ENCODE results near the gene HAVCR1. TPM values are rescaled to one million over a fixed set of nuclear protein-coding genes. Genes with fewer than 3 reads are reported as not detected.
A peak's percentile ranks its signal among the peaks of the same experiment; 100 is the strongest.
"Not testable (repeated sequence)": the region's sequence is repeated elsewhere in the genome, so short reads cannot be mapped to it uniquely, and the experiment has no call there.

Gene HAVCR1
- total RNA-seq, 6 experiments from 2014 or later, result 0.25 to 0.78 (median 0.42) TPM; not detected in 3

- intact Hi-C loops (cut with DNase I), result no loop called here
- DNase-seq (no peak), ATAC-seq (no peak)
- 82% methylated on average over 5 of the region's 5 CpGs for WGBS (ENCODE audit: insufficient coverage, low coverage, low lambda C conversion rate, missing lambda C conversion rate)
- no peak for TF ChIP-seq POLR2A (IDR thresholded peaks at IDR 0.05)
- TF ChIP-seq, protein P1, sequence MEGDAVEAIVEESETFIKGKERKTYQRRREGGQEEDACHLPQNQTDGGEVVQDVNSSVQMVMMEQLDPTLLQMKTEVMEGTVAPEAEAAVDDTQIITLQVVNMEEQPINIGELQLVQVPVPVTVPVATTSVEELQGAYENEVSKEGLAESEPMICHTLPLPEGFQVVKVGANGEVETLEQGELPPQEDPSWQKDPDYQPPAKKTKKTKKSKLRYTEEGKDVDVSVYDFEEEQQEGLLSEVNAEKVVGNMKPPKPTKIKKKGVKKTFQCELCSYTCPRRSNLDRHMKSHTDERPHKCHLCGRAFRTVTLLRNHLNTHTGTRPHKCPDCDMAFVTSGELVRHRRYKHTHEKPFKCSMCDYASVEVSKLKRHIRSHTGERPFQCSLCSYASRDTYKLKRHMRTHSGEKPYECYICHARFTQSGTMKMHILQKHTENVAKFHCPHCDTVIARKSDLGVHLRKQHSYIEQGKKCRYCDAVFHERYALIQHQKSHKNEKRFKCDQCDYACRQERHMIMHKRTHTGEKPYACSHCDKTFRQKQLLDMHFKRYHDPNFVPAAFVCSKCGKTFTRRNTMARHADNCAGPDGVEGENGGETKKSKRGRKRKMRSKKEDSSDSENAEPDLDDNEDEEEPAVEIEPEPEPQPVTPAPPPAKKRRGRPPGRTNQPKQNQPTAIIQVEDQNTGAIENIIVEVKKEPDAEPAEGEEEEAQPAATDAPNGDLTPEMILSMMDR (IDR thresholded peaks at IDR 0.05), result no peak
- H3K4me1 ChIP-seq, result no peaks in the 10 kb centered on the region
- no peak overlapping the region for H3K27ac ChIP-seq
- H3K27me3 ChIP-seq, result no peaks in the 10 kb centered on the region
- no peak overlapping the region for H3K4me3 ChIP-seq
- no peaks in the 10 kb centered on the region for H3K36me3 ChIP-seq
- H3K9me3 ChIP-seq, result no peaks in the 10 kb centered on the region
Observed at GRCh38 chr5:157047898-157048297, 11.0 kb downstream of the HAVCR1 start.

GRCh38 chr5:157047016-157047415 lies 11.9 kb downstream of the HAVCR1 start:
- H3K4me3 ChIP-seq; ATAC-seq; H3K9me3 ChIP-seq; H3K4me1 ChIP-seq; intact Hi-C loops (cut with DNase I); DNase-seq; H3K27ac ChIP-seq; H3K36me3 ChIP-seq; H3K27me3 ChIP-seq: not testable (repeated sequence)
- 92% methylated on average over 4 of the region's 4 CpGs for WGBS (ENCODE audit: insufficient coverage, low coverage, low lambda C conversion rate, missing lambda C conversion rate)

- DNase-seq (peak in 1 of 3 donors; percentile 26), ATAC-seq (peak; percentile 17 to 92 (median 42))
- no peak overlapping the region for H3K4me3 ChIP-seq
- H3K27ac ChIP-seq, result no peak overlapping the region
- intact Hi-C loops (cut with DNase I), result no loop called here
- H3K27me3 ChIP-seq, result no peaks in the 10 kb centered on the region
- H3K4me1 ChIP-seq, result no peaks in the 10 kb centered on the region
- no peaks in the 10 kb centered on the region for H3K36me3 ChIP-seq
- TF ChIP-seq POLR2A (IDR thresholded peaks at IDR 0.05), result no peak
- TF ChIP-seq, protein P1 (IDR thresholded peaks at IDR 0.05), result no peak
- WGBS (ENCODE audit: insufficient coverage, low coverage, low lambda C conversion rate, missing lambda C conversion rate), result 97% methylated on average over 3 of the region's 3 CpGs
- no peaks in the 10 kb centered on the region for H3K9me3 ChIP-seq
Observed at GRCh38 chr5:157046041-157046440, 12.9 kb downstream of the HAVCR1 start.

DNA sequence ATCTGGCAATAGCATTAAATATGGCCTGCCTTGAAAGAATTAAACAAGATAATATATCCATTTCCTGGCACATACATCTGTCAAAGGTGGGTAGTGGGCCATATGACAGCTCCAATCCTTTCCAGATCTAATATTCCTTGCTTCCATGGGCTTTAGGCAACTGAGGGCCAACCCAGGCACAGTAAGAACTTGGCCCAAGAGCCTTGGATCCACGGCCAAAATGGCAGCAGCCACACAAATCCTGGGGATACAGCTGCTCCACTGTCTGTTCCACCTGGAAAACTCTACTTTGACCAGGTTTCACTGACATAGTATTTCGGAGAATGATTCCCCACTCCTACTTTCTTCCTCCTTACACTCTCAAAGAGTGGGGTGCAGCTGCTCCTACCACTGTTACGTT lies 13.3 kb downstream of the HAVCR1 start:
- H3K4me1 ChIP-seq, result no peaks in the 10 kb centered on the region
- H3K9me3 ChIP-seq, result no peaks in the 10 kb centered on the region
- TF ChIP-seq, protein P1 (IDR thresholded peaks at IDR 0.05), result no peak
- no peak for TF ChIP-seq POLR2A (IDR thresholded peaks at IDR 0.05)
- no peak overlapping the region for H3K27ac ChIP-seq
- intact Hi-C loops (cut with DNase I), result no loop called here
- H3K27me3 ChIP-seq, result no peaks in the 10 kb centered on the region
- DNase-seq (no peak), ATAC-seq (no peak)
- no peaks in the 10 kb centered on the region for H3K36me3 ChIP-seq
- WGBS (ENCODE audit: insufficient coverage, low coverage, low lambda C conversion rate, missing lambda C conversion rate), result 73% methylated on average over 3 of the region's 3 CpGs
- H3K4me3 ChIP-seq, result no peak overlapping the region

GRCh38 chr5:157038568-157039187 lies 20.2 kb downstream of the HAVCR1 start:
- no peaks in the 10 kb centered on the region for H3K4me1 ChIP-seq
- no peaks in the 10 kb centered on the region for H3K27me3 ChIP-seq
- no peak overlapping the region for H3K27ac ChIP-seq
- ATAC-seq (no peak), DNase-seq (no peak)
- H3K36me3 ChIP-seq, result no peaks in the 10 kb centered on the region
- intact Hi-C loops (cut with DNase I), result no loop called here
- 74% methylated on average over 4 of the region's 5 CpGs for WGBS (ENCODE audit: insufficient coverage, low coverage, low lambda C conversion rate, missing lambda C conversion rate)
- H3K9me3 ChIP-seq, result no peaks in the 10 kb centered on the region
- no peak for TF ChIP-seq POLR2A (IDR thresholded peaks at IDR 0.05)
- TF ChIP-seq, protein P1 (IDR thresholded peaks at IDR 0.05), result no peak
- H3K4me3 ChIP-seq, result no peak overlapping the region

DNA sequence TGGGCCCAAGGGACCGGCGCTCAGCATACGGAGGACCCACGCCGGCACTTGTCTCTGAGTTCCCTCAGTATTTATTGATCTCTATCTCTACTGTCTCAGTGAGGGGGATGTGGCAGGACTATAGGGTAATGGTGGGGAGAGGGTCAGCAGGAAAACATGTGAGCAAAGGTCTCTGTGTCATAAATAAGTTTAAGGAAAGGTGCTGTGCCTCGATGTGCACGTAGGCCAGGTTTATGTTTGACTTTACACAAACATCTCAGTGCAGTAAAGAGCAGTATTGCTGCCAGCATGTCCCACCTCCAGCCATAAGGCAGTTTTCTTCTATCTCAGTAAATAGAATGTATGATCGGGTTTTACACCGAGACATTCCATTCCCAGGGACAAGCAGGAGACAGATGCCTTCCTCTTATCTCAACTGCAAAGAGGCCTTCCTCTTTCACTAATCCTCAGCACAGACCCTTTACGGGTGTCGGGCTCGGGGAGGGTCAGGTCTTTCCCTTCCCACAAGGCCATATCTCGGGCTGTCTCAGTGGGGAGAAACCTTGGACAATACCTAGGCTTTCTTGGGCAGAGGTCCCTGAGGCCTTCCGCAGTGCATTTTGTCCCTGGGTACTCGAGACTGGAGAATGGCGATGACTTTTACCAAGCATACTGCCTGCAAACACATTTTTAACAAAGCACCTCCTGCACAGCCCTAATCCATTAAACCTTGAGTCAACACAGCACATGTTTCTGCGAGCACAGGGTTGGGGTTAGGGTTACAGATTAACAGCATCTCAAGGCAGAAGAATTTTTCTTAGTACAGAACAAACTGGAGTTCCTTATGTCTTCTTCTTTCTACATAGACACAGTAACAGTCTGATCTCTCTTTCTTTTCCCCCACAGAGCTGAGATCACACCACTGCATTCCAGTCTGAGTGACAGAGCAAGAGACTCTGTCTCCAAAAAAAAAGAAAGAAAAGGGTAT lies 24.5 kb downstream of the HAVCR1 start:
- H3K27ac ChIP-seq; H3K4me1 ChIP-seq; H3K4me3 ChIP-seq; H3K27me3 ChIP-seq; H3K9me3 ChIP-seq; intact Hi-C loops (cut with DNase I); DNase-seq; H3K36me3 ChIP-seq; ATAC-seq: not testable (repeated sequence)
- 52% methylated on average over 16 of the region's 17 CpGs for WGBS (ENCODE audit: insufficient coverage, low coverage, low lambda C conversion rate, missing lambda C conversion rate)
